WTC11 (cell line): ENCODE measurements around the gene METTL1.

ENCODE experiments used
- ATF2 ChIP-seq: sonication (generic); formaldehyde crosslinking; IDR thresholded peaks from 2 replicates; pipeline ENCODE4 v1.8.1; 2022; ENCODE audit warnings: low read depth, missing genetic modification reagents, borderline replicate concordance
- E2F5 ChIP-seq: sonication (generic); formaldehyde crosslinking; IDR thresholded peaks from 2 replicates; pipeline ENCODE4 v1.8.1; 2022; ENCODE audit warnings: mild to moderate bottlenecking, moderate library complexity, missing genetic modification reagents
- IRF1 ChIP-seq: sonication (generic); formaldehyde crosslinking; IDR thresholded peaks from 2 replicates; pipeline ENCODE4 v1.8.0; 2023; ENCODE audit warnings: missing genetic modification reagents
- JUN ChIP-seq: sonication (generic); formaldehyde crosslinking; IDR thresholded peaks from 2 replicates; pipeline ENCODE4 v1.8.0; 2023; ENCODE audit warnings: mild to moderate bottlenecking, missing genetic modification reagents
- MXD4 ChIP-seq: fragments of 250-450 bp; sonication (Bioruptor Pico); IDR thresholded peaks from 2 replicates; pipeline ENCODE4 v1.8.0; 2021; ENCODE audit warnings: mild to moderate bottlenecking, moderate library complexity, borderline replicate concordance
- NFE2L1 ChIP-seq: sonication (generic); formaldehyde crosslinking; IDR thresholded peaks from 2 replicates; pipeline ENCODE4 v1.8.1; 2023; ENCODE audit warnings: missing genetic modification reagents
- NR2C2 ChIP-seq: sonication (generic); formaldehyde crosslinking; IDR thresholded peaks from 2 replicates; pipeline ENCODE4 v1.8.0; 2022; ENCODE audit warnings: mild to moderate bottlenecking, missing genetic modification reagents
- USF2 ChIP-seq: sonication (generic); formaldehyde crosslinking; IDR thresholded peaks from 2 replicates; pipeline ENCODE4 v1.8.1; 2023; ENCODE audit warnings: mild to moderate bottlenecking, missing genetic modification reagents, moderate library complexity
- TF ChIP-seq, protein P1 (sequence below): fragments of 200-600 bp; IDR thresholded peaks from 2 replicates; pipeline ENCODE4 v1.8.0; 2022; ENCODE audit warnings: antibody characterized with exemption
- TF ChIP-seq, protein P2 (sequence below): sonication (generic); formaldehyde crosslinking; IDR thresholded peaks from 2 replicates; pipeline ENCODE4 v1.8.1; 2023; ENCODE audit warnings: mild to moderate bottlenecking, missing genetic modification reagents, moderate library complexity
- TF ChIP-seq, protein P3 (sequence below): sonication (generic); formaldehyde crosslinking; IDR thresholded peaks from 2 replicates; pipeline ENCODE4 v1.8.1; 2023; ENCODE audit warnings: mild to moderate bottlenecking, missing genetic modification reagents, borderline replicate concordance
- TF ChIP-seq, protein P4 (sequence below): sonication (generic); formaldehyde crosslinking; IDR thresholded peaks from 2 replicates; pipeline ENCODE4 v1.8.0; 2023; ENCODE audit warnings: mild to moderate bottlenecking, missing genetic modification reagents
- TF ChIP-seq, protein P5 (sequence below): sonication (generic); formaldehyde crosslinking; IDR thresholded peaks from 2 replicates; pipeline ENCODE4 v1.8.0; 2022; ENCODE audit warnings: mild to moderate bottlenecking, missing genetic modification reagents

GRCh38 chr12:57741413-57741789 is 30.5 kb downstream of the METTL1 start:
- TF ChIP-seq NFE2L1 (CRISPR knock-in tag): no peak
- TF ChIP-seq, protein P1, sequence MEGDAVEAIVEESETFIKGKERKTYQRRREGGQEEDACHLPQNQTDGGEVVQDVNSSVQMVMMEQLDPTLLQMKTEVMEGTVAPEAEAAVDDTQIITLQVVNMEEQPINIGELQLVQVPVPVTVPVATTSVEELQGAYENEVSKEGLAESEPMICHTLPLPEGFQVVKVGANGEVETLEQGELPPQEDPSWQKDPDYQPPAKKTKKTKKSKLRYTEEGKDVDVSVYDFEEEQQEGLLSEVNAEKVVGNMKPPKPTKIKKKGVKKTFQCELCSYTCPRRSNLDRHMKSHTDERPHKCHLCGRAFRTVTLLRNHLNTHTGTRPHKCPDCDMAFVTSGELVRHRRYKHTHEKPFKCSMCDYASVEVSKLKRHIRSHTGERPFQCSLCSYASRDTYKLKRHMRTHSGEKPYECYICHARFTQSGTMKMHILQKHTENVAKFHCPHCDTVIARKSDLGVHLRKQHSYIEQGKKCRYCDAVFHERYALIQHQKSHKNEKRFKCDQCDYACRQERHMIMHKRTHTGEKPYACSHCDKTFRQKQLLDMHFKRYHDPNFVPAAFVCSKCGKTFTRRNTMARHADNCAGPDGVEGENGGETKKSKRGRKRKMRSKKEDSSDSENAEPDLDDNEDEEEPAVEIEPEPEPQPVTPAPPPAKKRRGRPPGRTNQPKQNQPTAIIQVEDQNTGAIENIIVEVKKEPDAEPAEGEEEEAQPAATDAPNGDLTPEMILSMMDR: no peak
- TF ChIP-seq, protein P2, sequence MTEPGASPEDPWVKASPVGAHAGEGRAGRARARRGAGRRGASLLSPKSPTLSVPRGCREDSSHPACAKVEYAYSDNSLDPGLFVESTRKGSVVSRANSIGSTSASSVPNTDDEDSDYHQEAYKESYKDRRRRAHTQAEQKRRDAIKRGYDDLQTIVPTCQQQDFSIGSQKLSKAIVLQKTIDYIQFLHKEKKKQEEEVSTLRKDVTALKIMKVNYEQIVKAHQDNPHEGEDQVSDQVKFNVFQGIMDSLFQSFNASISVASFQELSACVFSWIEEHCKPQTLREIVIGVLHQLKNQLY (CRISPR knock-in tag): no peak
- TF ChIP-seq NR2C2: no peak
- no peak for TF ChIP-seq USF2 (CRISPR knock-in tag)
- TF ChIP-seq, protein P3, sequence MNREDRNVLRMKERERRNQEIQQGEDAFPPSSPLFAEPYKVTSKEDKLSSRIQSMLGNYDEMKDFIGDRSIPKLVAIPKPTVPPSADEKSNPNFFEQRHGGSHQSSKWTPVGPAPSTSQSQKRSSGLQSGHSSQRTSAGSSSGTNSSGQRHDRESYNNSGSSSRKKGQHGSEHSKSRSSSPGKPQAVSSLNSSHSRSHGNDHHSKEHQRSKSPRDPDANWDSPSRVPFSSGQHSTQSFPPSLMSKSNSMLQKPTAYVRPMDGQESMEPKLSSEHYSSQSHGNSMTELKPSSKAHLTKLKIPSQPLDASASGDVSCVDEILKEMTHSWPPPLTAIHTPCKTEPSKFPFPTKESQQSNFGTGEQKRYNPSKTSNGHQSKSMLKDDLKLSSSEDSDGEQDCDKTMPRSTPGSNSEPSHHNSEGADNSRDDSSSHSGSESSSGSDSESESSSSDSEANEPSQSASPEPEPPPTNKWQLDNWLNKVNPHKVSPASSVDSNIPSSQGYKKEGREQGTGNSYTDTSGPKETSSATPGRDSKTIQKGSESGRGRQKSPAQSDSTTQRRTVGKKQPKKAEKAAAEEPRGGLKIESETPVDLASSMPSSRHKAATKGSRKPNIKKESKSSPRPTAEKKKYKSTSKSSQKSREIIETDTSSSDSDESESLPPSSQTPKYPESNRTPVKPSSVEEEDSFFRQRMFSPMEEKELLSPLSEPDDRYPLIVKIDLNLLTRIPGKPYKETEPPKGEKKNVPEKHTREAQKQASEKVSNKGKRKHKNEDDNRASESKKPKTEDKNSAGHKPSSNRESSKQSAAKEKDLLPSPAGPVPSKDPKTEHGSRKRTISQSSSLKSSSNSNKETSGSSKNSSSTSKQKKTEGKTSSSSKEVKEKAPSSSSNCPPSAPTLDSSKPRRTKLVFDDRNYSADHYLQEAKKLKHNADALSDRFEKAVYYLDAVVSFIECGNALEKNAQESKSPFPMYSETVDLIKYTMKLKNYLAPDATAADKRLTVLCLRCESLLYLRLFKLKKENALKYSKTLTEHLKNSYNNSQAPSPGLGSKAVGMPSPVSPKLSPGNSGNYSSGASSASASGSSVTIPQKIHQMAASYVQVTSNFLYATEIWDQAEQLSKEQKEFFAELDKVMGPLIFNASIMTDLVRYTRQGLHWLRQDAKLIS (CRISPR knock-in tag): no peak
- no peak for TF ChIP-seq E2F5 (CRISPR knock-in tag)
- TF ChIP-seq, protein P4, sequence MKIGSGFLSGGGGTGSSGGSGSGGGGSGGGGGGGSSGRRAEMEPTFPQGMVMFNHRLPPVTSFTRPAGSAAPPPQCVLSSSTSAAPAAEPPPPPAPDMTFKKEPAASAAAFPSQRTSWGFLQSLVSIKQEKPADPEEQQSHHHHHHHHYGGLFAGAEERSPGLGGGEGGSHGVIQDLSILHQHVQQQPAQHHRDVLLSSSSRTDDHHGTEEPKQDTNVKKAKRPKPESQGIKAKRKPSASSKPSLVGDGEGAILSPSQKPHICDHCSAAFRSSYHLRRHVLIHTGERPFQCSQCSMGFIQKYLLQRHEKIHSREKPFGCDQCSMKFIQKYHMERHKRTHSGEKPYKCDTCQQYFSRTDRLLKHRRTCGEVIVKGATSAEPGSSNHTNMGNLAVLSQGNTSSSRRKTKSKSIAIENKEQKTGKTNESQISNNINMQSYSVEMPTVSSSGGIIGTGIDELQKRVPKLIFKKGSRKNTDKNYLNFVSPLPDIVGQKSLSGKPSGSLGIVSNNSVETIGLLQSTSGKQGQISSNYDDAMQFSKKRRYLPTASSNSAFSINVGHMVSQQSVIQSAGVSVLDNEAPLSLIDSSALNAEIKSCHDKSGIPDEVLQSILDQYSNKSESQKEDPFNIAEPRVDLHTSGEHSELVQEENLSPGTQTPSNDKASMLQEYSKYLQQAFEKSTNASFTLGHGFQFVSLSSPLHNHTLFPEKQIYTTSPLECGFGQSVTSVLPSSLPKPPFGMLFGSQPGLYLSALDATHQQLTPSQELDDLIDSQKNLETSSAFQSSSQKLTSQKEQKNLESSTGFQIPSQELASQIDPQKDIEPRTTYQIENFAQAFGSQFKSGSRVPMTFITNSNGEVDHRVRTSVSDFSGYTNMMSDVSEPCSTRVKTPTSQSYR (CRISPR knock-in tag): no peak
- no peak for TF ChIP-seq ATF2 (CRISPR knock-in tag)
- no peak for TF ChIP-seq MXD4 (CRISPR knock-in tag)
- no peak for TF ChIP-seq JUN (CRISPR knock-in tag)
- no peak for TF ChIP-seq IRF1
- TF ChIP-seq, protein P5, sequence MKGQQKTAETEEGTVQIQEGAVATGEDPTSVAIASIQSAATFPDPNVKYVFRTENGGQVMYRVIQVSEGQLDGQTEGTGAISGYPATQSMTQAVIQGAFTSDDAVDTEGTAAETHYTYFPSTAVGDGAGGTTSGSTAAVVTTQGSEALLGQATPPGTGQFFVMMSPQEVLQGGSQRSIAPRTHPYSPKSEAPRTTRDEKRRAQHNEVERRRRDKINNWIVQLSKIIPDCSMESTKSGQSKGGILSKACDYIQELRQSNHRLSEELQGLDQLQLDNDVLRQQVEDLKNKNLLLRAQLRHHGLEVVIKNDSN (CRISPR knock-in tag): no peak
